ENCODE data around the gene SMTNL2.

GRCh38 chr17:4557626-4558346 lies 26.5 kb upstream of the SMTNL2 start:
- TF ChIP-seq POLR2A (IDR thresholded peaks at IDR 0.05) (no peak), CTCF (IDR thresholded peaks at IDR 0.05) (no peak)
